ENCODE results near the gene PRDM16. TPM values are rescaled to one million over a fixed set of nuclear protein-coding genes. Genes with fewer than 3 reads are reported as not detected.

The PRDM16 gene
- total RNA-seq, 2 experiments from 2014 or later = 0.05 to 0.20 TPM

- no peaks in the 10 kb centered on the region for H3K9me3 Mint-ChIP-seq
- no peak overlapping the region for H3K27ac Mint-ChIP-seq
- no peak overlapping the region for H3K4me3 Mint-ChIP-seq
- no peaks in the 10 kb centered on the region for H3K36me3 Mint-ChIP-seq (ENCODE audit: low read depth)
- no peaks in the 10 kb centered on the region for H3K27me3 Mint-ChIP-seq (ENCODE audit: low read depth)
- H3K4me1 Mint-ChIP-seq (ENCODE audit: low read depth) = no peaks in the 10 kb centered on the region
- intact Hi-C loops (cut with micrococcal nuclease) = no loop called here
- CTCF ChIA-PET = no interaction called here
- no peak for DNase-seq
Observed at GRCh38 chr1:3114846-3115245, 45.8 kb downstream of the PRDM16 start.

- Mint-ChIP-seq H3K4me1 (ENCODE audit: low read depth) (no peaks in the 10 kb centered on the region), H3K4me3 (no peak overlapping the region), H3K27ac (no peak overlapping the region), H3K36me3 (ENCODE audit: low read depth) (no peaks in the 10 kb centered on the region), H3K9me3 (no peaks in the 10 kb centered on the region), H3K27me3 (ENCODE audit: low read depth) (no peaks in the 10 kb centered on the region)
- intact Hi-C loops (cut with micrococcal nuclease) = no loop called here
- CTCF ChIA-PET = no interaction called here
- no peak for DNase-seq
Observed at GRCh38 chr1:3115275-3116149, 46.5 kb downstream of the PRDM16 start.

GRCh38 chr1:3116150-3116510 lies 47.1 kb downstream of the PRDM16 start:
- no peaks in the 10 kb centered on the region for H3K27me3 Mint-ChIP-seq (ENCODE audit: low read depth)
- H3K9me3 Mint-ChIP-seq = no peaks in the 10 kb centered on the region
- CTCF ChIA-PET = no interaction called here
- no peaks in the 10 kb centered on the region for H3K36me3 Mint-ChIP-seq (ENCODE audit: low read depth)
- no peaks in the 10 kb centered on the region for H3K4me1 Mint-ChIP-seq (ENCODE audit: low read depth)
- no peak overlapping the region for H3K4me3 Mint-ChIP-seq
- intact Hi-C loops (cut with micrococcal nuclease) = no loop called here
- no peak overlapping the region for H3K27ac Mint-ChIP-seq
- DNase-seq = no peak

- CTCF ChIA-PET = no interaction called here
- no peak overlapping the region for H3K27ac Mint-ChIP-seq
- H3K4me1 Mint-ChIP-seq (ENCODE audit: low read depth) = no peaks in the 10 kb centered on the region
- H3K36me3 Mint-ChIP-seq (ENCODE audit: low read depth) = no peaks in the 10 kb centered on the region
- no peaks in the 10 kb centered on the region for H3K27me3 Mint-ChIP-seq (ENCODE audit: low read depth)
- intact Hi-C loops (cut with micrococcal nuclease) = no loop called here
- no peak overlapping the region for H3K4me3 Mint-ChIP-seq
- no peak for DNase-seq
- no peaks in the 10 kb centered on the region for H3K9me3 Mint-ChIP-seq
Observed at GRCh38 chr1:3116560-3116959, 47.6 kb downstream of the PRDM16 start.

GRCh38 chr1:3117879-3118278 lies 48.9 kb downstream of the PRDM16 start:
- CTCF ChIA-PET = no interaction called here

GRCh38 chr1:3119061-3119460 lies 50.1 kb downstream of the PRDM16 start:
- H3K4me3 Mint-ChIP-seq = no peak overlapping the region
- no peaks in the 10 kb centered on the region for H3K27me3 Mint-ChIP-seq (ENCODE audit: low read depth)
- CTCF ChIA-PET = no interaction called here
- no peak for DNase-seq
- H3K36me3 Mint-ChIP-seq (ENCODE audit: low read depth) = no peaks in the 10 kb centered on the region
- H3K4me1 Mint-ChIP-seq (ENCODE audit: low read depth) = no peaks in the 10 kb centered on the region
- H3K27ac Mint-ChIP-seq = no peak overlapping the region
- no peaks in the 10 kb centered on the region for H3K9me3 Mint-ChIP-seq
- intact Hi-C loops (cut with micrococcal nuclease) = no loop called here

More at GRCh38 chr1:3117879-3118278, 48.9 kb downstream of the PRDM16 start:
- DNase-seq = no peak
- intact Hi-C loops (cut with micrococcal nuclease) = no loop called here
- no peaks in the 10 kb centered on the region for H3K27me3 Mint-ChIP-seq (ENCODE audit: low read depth)
- no peak overlapping the region for H3K4me3 Mint-ChIP-seq
- no peaks in the 10 kb centered on the region for H3K4me1 Mint-ChIP-seq (ENCODE audit: low read depth)
- H3K27ac Mint-ChIP-seq = no peak overlapping the region
- H3K36me3 Mint-ChIP-seq (ENCODE audit: low read depth) = no peaks in the 10 kb centered on the region
- H3K9me3 Mint-ChIP-seq = no peaks in the 10 kb centered on the region

GRCh38 chr1:3119725-3120124 lies 50.7 kb downstream of the PRDM16 start:
- Mint-ChIP-seq H3K4me1 (ENCODE audit: low read depth) (no peaks in the 10 kb centered on the region), H3K4me3 (no peak overlapping the region), H3K27me3 (ENCODE audit: low read depth) (no peaks in the 10 kb centered on the region), H3K27ac (no peak overlapping the region), H3K36me3 (ENCODE audit: low read depth) (no peaks in the 10 kb centered on the region), H3K9me3 (no peaks in the 10 kb centered on the region)
- CTCF ChIA-PET = no interaction called here
- DNase-seq = no peak
- intact Hi-C loops (cut with micrococcal nuclease) = no loop called here

- no peaks in the 10 kb centered on the region for H3K27me3 Mint-ChIP-seq (ENCODE audit: low read depth)
- no peaks in the 10 kb centered on the region for H3K9me3 Mint-ChIP-seq
- CTCF ChIA-PET = no interaction called here
- H3K36me3 Mint-ChIP-seq (ENCODE audit: low read depth) = no peaks in the 10 kb centered on the region
- H3K4me3 Mint-ChIP-seq = no peak overlapping the region
- no peak for DNase-seq
- no peaks in the 10 kb centered on the region for H3K4me1 Mint-ChIP-seq (ENCODE audit: low read depth)
- H3K27ac Mint-ChIP-seq = no peak overlapping the region
- intact Hi-C loops (cut with micrococcal nuclease) = no loop called here
Observed at GRCh38 chr1:3120140-3120539, 51.1 kb downstream of the PRDM16 start.

GRCh38 chr1:3120994-3121393 lies 52.0 kb downstream of the PRDM16 start:
- intact Hi-C loops (cut with micrococcal nuclease) = no loop called here
- Mint-ChIP-seq H3K9me3 (no peaks in the 10 kb centered on the region), H3K27me3 (ENCODE audit: low read depth) (no peaks in the 10 kb centered on the region), H3K27ac (no peak overlapping the region), H3K4me1 (ENCODE audit: low read depth) (no peaks in the 10 kb centered on the region), H3K36me3 (ENCODE audit: low read depth) (no peaks in the 10 kb centered on the region), H3K4me3 (no peak overlapping the region)
- CTCF ChIA-PET = no interaction called here
- no peak for DNase-seq

GRCh38 chr1:3121401-3122210 lies 52.6 kb downstream of the PRDM16 start:
- no peaks in the 10 kb centered on the region for H3K27me3 Mint-ChIP-seq (ENCODE audit: low read depth)
- no peak overlapping the region for H3K4me3 Mint-ChIP-seq
- intact Hi-C loops (cut with micrococcal nuclease) = no loop called here
- no peaks in the 10 kb centered on the region for H3K36me3 Mint-ChIP-seq (ENCODE audit: low read depth)
- CTCF ChIA-PET = no interaction called here
- no peak overlapping the region for H3K27ac Mint-ChIP-seq
- DNase-seq = no peak
- no peaks in the 10 kb centered on the region for H3K4me1 Mint-ChIP-seq (ENCODE audit: low read depth)
- H3K9me3 Mint-ChIP-seq = no peaks in the 10 kb centered on the region

GRCh38 chr1:3122311-3122710 lies 53.3 kb downstream of the PRDM16 start:
- H3K27me3 Mint-ChIP-seq (ENCODE audit: low read depth) = no peaks in the 10 kb centered on the region
- H3K36me3 Mint-ChIP-seq (ENCODE audit: low read depth) = no peaks in the 10 kb centered on the region
- no peak overlapping the region for H3K27ac Mint-ChIP-seq
- intact Hi-C loops (cut with micrococcal nuclease) = no loop called here
- DNase-seq = no peak
- no peaks in the 10 kb centered on the region for H3K4me1 Mint-ChIP-seq (ENCODE audit: low read depth)
- H3K4me3 Mint-ChIP-seq = no peak overlapping the region
- H3K9me3 Mint-ChIP-seq = no peaks in the 10 kb centered on the region
- CTCF ChIA-PET = no interaction called here

- no peaks in the 10 kb centered on the region for H3K4me1 Mint-ChIP-seq (ENCODE audit: low read depth)
- intact Hi-C loops (cut with micrococcal nuclease) = no loop called here
- H3K4me3 Mint-ChIP-seq = no peak overlapping the region
- CTCF ChIA-PET = no interaction called here
- no peak overlapping the region for H3K27ac Mint-ChIP-seq
- H3K9me3 Mint-ChIP-seq = no peaks in the 10 kb centered on the region
- no peaks in the 10 kb centered on the region for H3K36me3 Mint-ChIP-seq (ENCODE audit: low read depth)
- no peaks in the 10 kb centered on the region for H3K27me3 Mint-ChIP-seq (ENCODE audit: low read depth)
- no peak for DNase-seq
Observed at GRCh38 chr1:3124246-3124645, 55.2 kb downstream of the PRDM16 start.

- no peak for DNase-seq
- H3K4me3 Mint-ChIP-seq = no peak overlapping the region
- H3K9me3 Mint-ChIP-seq = no peaks in the 10 kb centered on the region
- CTCF ChIA-PET = no interaction called here
- intact Hi-C loops (cut with micrococcal nuclease) = no loop called here
- no peaks in the 10 kb centered on the region for H3K36me3 Mint-ChIP-seq (ENCODE audit: low read depth)
- H3K27ac Mint-ChIP-seq = no peak overlapping the region
- H3K4me1 Mint-ChIP-seq (ENCODE audit: low read depth) = no peaks in the 10 kb centered on the region
- H3K27me3 Mint-ChIP-seq (ENCODE audit: low read depth) = no peaks in the 10 kb centered on the region
Observed at GRCh38 chr1:3125078-3125477, 56.1 kb downstream of the PRDM16 start.

All from activated naive CD4-positive, alpha-beta T cell treated with anti-CD3 and anti-CD28 coated beads for 36 hours (primary cell).